ENCODE measurements around the gene RBBP7.
"Not testable (repeated sequence)": the region's sequence is repeated elsewhere in the genome, so short reads cannot be mapped to it uniquely, and the experiment has no call there.

Gene RBBP7

GRCh38 chrX:16862829-16863228 is 7.3 kb downstream of the RBBP7 start:
- DNase-seq (ENCODE audit: low read depth): no peak

- no peak for DNase-seq (ENCODE audit: low read depth)
Measured at GRCh38 chrX:16856744-16857143, 13.4 kb downstream of the RBBP7 start.

GRCh38 chrX:16856076-16856404 is 14.1 kb downstream of the RBBP7 start:
- not testable (repeated sequence) for DNase-seq (ENCODE audit: low read depth)

- DNase-seq (ENCODE audit: low read depth): no peak
Measured at GRCh38 chrX:16855363-16856075, 14.6 kb downstream of the RBBP7 start.

GRCh38 chrX:16853537-16853936 is 16.6 kb downstream of the RBBP7 start:
- no peak for DNase-seq (ENCODE audit: low read depth)

- DNase-seq (ENCODE audit: low read depth): no peak
Measured at GRCh38 chrX:16852617-16853179, 17.5 kb downstream of the RBBP7 start.

- DNase-seq (ENCODE audit: low read depth): no peak
Measured at GRCh38 chrX:16851827-16852226, 18.3 kb downstream of the RBBP7 start.

GRCh38 chrX:16851421-16851820 is 18.7 kb downstream of the RBBP7 start:
- no peak for DNase-seq (ENCODE audit: low read depth)

GRCh38 chrX:16848541-16848940 is 21.6 kb downstream of the RBBP7 start:
- DNase-seq (ENCODE audit: low read depth): no peak

GRCh38 chrX:16845686-16846085 is 24.5 kb downstream of the RBBP7 start:
- no peak for DNase-seq (ENCODE audit: low read depth)

GRCh38 chrX:16843208-16843909 is 26.8 kb downstream of the RBBP7 start:
- no peak for DNase-seq (ENCODE audit: low read depth)

- DNase-seq (ENCODE audit: low read depth): no peak
Measured at GRCh38 chrX:16842684-16843083, 27.5 kb downstream of the RBBP7 start.

- DNase-seq (ENCODE audit: low read depth): no peak
Measured at GRCh38 chrX:16839852-16840460, 30.2 kb downstream of the RBBP7 start.

GRCh38 chrX:16839219-16839851 is 30.8 kb downstream of the RBBP7 start:
- no peak for DNase-seq (ENCODE audit: low read depth)

GRCh38 chrX:16838202-16839066 is 31.7 kb downstream of the RBBP7 start:
- no peak for DNase-seq (ENCODE audit: low read depth)

GRCh38 chrX:16836371-16836770 is 33.8 kb downstream of the RBBP7 start:
- DNase-seq (ENCODE audit: low read depth): no peak

- no peak for DNase-seq (ENCODE audit: low read depth)
Measured at GRCh38 chrX:16834806-16835205, 35.4 kb downstream of the RBBP7 start.

GRCh38 chrX:16832301-16832700 is 37.9 kb downstream of the RBBP7 start:
- no peak for DNase-seq (ENCODE audit: low read depth)

- no peak for DNase-seq (ENCODE audit: low read depth)
Measured at GRCh38 chrX:16828124-16828908, 41.8 kb downstream of the RBBP7 start.

- no peak for DNase-seq (ENCODE audit: low read depth)
Measured at GRCh38 chrX:16827225-16827624, 42.9 kb downstream of the RBBP7 start.

GRCh38 chrX:16826207-16826606 is 44.0 kb downstream of the RBBP7 start:
- no peak for DNase-seq (ENCODE audit: low read depth)
